H1 (cell line): ENCODE measurements around the gene TMEM163. TPM values are rescaled to one million over a fixed set of nuclear protein-coding genes. Genes with fewer than 3 reads are reported as not detected.

ENCODE experiments used
- EP300 ChIP-seq, 2 experiments: IDR thresholded peaks; 1 replicate in 1 of 2; 2 replicates in 1 of 2; pipeline ENCODE4 v1.6.1; 2011 to 2012; ENCODE audit warnings: low read depth in 2 of 2, low read length in 2 of 2, mild to moderate bottlenecking in 2 of 2, borderline replicate concordance in 1 of 2, inconsistent platforms in 1 of 2, moderate library complexity in 1 of 2
- SP2 ChIP-seq: IDR thresholded peaks from 2 replicates; pipeline ENCODE4 v1.6.1; 2012; ENCODE audit warnings: mild to moderate bottlenecking, low read length, inconsistent platforms
- TBP ChIP-seq: IDR thresholded peaks from 2 replicates; pipeline ENCODE4 v1.6.1; 2011; ENCODE audit warnings: low read depth, low read length, improper control_type of control experiment
- polyA plus RNA-seq, 7 experiments: library from polyadenylated mRNA; depleted of rRNA in 3 of 7; stranded (reverse) in 5 of 7; unstranded in 2 of 7; fragments of >200 nt in 5 of 7; fragments of 200-250 nt in 2 of 7; gene quantifications; 1 replicate in 5 of 7; 2 replicates in 1 of 7; 4 replicates in 1 of 7; pipeline versions ENCODE4 v1.2.1 to v1.2.3, GENCODE V29; 2011 to 2013; ENCODE audit warnings: missing spikeins in 2 of 7, mixed read lengths in 2 of 7
- total RNA-seq: library from RNA; stranded (reverse); fragmentation: NEBNext Ultra II Directional; extraction: Animal tissue kit (Norgen Biotek cat#: 25700); gene quantifications from 2 replicates; pipeline ENCODE4 v1.2.1, GENCODE V29; 2021
- TF ChIP-seq, protein P1 (sequence below): fragments of 300-600 bp; sonication (generic); IDR thresholded peaks from 2 replicates; pipeline ENCODE4 v1.7.1; 2012; ENCODE audit warnings: low read length, moderate library complexity, mild to moderate bottlenecking, inconsistent platforms; ENCODE audit not compliant: insufficient replicate concordance

Gene TMEM163
- total and polyA plus RNA-seq, 2 of the 8 experiments (the other 6 are each of a cell fraction or from before 2014, with no cell fraction given) = 2.8 to 3.2 TPM

GRCh38 chr2:134619250-134619649, 99.5 kb downstream of the TMEM163 start (continued):
- TF ChIP-seq, protein P1, sequence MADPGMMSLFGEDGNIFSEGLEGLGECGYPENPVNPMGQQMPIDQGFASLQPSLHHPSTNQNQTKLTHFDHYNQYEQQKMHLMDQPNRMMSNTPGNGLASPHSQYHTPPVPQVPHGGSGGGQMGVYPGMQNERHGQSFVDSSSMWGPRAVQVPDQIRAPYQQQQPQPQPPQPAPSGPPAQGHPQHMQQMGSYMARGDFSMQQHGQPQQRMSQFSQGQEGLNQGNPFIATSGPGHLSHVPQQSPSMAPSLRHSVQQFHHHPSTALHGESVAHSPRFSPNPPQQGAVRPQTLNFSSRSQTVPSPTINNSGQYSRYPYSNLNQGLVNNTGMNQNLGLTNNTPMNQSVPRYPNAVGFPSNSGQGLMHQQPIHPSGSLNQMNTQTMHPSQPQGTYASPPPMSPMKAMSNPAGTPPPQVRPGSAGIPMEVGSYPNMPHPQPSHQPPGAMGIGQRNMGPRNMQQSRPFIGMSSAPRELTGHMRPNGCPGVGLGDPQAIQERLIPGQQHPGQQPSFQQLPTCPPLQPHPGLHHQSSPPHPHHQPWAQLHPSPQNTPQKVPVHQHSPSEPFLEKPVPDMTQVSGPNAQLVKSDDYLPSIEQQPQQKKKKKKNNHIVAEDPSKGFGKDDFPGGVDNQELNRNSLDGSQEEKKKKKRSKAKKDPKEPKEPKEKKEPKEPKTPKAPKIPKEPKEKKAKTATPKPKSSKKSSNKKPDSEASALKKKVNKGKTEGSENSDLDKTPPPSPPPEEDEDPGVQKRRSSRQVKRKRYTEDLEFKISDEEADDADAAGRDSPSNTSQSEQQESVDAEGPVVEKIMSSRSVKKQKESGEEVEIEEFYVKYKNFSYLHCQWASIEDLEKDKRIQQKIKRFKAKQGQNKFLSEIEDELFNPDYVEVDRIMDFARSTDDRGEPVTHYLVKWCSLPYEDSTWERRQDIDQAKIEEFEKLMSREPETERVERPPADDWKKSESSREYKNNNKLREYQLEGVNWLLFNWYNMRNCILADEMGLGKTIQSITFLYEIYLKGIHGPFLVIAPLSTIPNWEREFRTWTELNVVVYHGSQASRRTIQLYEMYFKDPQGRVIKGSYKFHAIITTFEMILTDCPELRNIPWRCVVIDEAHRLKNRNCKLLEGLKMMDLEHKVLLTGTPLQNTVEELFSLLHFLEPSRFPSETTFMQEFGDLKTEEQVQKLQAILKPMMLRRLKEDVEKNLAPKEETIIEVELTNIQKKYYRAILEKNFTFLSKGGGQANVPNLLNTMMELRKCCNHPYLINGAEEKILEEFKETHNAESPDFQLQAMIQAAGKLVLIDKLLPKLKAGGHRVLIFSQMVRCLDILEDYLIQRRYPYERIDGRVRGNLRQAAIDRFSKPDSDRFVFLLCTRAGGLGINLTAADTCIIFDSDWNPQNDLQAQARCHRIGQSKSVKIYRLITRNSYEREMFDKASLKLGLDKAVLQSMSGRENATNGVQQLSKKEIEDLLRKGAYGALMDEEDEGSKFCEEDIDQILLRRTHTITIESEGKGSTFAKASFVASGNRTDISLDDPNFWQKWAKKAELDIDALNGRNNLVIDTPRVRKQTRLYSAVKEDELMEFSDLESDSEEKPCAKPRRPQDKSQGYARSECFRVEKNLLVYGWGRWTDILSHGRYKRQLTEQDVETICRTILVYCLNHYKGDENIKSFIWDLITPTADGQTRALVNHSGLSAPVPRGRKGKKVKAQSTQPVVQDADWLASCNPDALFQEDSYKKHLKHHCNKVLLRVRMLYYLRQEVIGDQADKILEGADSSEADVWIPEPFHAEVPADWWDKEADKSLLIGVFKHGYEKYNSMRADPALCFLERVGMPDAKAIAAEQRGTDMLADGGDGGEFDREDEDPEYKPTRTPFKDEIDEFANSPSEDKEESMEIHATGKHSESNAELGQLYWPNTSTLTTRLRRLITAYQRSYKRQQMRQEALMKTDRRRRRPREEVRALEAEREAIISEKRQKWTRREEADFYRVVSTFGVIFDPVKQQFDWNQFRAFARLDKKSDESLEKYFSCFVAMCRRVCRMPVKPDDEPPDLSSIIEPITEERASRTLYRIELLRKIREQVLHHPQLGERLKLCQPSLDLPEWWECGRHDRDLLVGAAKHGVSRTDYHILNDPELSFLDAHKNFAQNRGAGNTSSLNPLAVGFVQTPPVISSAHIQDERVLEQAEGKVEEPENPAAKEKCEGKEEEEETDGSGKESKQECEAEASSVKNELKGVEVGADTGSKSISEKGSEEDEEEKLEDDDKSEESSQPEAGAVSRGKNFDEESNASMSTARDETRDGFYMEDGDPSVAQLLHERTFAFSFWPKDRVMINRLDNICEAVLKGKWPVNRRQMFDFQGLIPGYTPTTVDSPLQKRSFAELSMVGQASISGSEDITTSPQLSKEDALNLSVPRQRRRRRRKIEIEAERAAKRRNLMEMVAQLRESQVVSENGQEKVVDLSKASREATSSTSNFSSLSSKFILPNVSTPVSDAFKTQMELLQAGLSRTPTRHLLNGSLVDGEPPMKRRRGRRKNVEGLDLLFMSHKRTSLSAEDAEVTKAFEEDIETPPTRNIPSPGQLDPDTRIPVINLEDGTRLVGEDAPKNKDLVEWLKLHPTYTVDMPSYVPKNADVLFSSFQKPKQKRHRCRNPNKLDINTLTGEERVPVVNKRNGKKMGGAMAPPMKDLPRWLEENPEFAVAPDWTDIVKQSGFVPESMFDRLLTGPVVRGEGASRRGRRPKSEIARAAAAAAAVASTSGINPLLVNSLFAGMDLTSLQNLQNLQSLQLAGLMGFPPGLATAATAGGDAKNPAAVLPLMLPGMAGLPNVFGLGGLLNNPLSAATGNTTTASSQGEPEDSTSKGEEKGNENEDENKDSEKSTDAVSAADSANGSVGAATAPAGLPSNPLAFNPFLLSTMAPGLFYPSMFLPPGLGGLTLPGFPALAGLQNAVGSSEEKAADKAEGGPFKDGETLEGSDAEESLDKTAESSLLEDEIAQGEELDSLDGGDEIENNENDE = no peak
- TF ChIP-seq TBP (no peak), EP300 (IDR thresholded peaks at IDR 0.05; ENCODE audit: borderline replicate concordance in 1 of 2, low read depth in 2 of 2, low read length in 2 of 2) (no peak), SP2 (no peak)
- TF ChIP-seq, all 59 proteins: peak for 0
